Activated CD4-positive, alpha-beta memory T cell treated with anti-CD3 and anti-CD28 coated beads, Interleukin-2, amount 10 ng/mL, durations not matched to agents 7 days and 5 days (primary cell): ENCODE results near the gene CDCA5. TPM values are rescaled to one million over a fixed set of nuclear protein-coding genes. Genes with fewer than 3 reads are reported as not detected.

Experiments
- CTCF ChIA-PET: fragments of 350-600 bp; sonication (Branson Sonifier 250); formaldehyde crosslinking; loops from one replicate; lab custom pipeline; 2021; ENCODE audit warnings: antibody characterized with exemption, inconsistent platforms; lab: Charles Lee
- POLR2A ChIA-PET: fragments of 350-600 bp; sonication (Branson Sonifier 250); formaldehyde crosslinking; loops from one replicate; lab custom pipeline; 2021; ENCODE audit warnings: antibody characterized with exemption; lab: Charles Lee
- DNase-seq: peaks from one replicate; pipeline ENCODE4 v3.0.0-alpha.2; 2020
- H3K27ac Mint-ChIP-seq: one replicate; pipeline ENCODE4 v1.8.0; 2021; ENCODE audit warnings: mild to moderate bottlenecking, mixed read lengths
- H3K27me3 Mint-ChIP-seq: one replicate; pipeline ENCODE4 v1.8.0; 2021; ENCODE audit warnings: mixed read lengths
- H3K36me3 Mint-ChIP-seq: one replicate; pipeline ENCODE4 v1.8.0; 2021; ENCODE audit warnings: low read depth, mixed read lengths
- H3K4me1 Mint-ChIP-seq: one replicate; pipeline ENCODE4 v1.8.0; 2021; ENCODE audit warnings: mixed read lengths
- H3K4me3 Mint-ChIP-seq: one replicate; pipeline ENCODE4 v1.8.0; 2021; ENCODE audit warnings: mild to moderate bottlenecking, mixed read lengths
- H3K9me3 Mint-ChIP-seq: one replicate; pipeline ENCODE4 v1.8.0; 2021; ENCODE audit warnings: mixed read lengths
- total RNA-seq, 2 experiments: library from RNA; stranded (reverse); gene quantifications; one replicate each; pipeline ENCODE4 v1.2.3, GENCODE V29; 2021

CDCA5 gene
- total RNA-seq, 2 experiments from 2014 or later, result 98.2 to 104 TPM

DNA sequence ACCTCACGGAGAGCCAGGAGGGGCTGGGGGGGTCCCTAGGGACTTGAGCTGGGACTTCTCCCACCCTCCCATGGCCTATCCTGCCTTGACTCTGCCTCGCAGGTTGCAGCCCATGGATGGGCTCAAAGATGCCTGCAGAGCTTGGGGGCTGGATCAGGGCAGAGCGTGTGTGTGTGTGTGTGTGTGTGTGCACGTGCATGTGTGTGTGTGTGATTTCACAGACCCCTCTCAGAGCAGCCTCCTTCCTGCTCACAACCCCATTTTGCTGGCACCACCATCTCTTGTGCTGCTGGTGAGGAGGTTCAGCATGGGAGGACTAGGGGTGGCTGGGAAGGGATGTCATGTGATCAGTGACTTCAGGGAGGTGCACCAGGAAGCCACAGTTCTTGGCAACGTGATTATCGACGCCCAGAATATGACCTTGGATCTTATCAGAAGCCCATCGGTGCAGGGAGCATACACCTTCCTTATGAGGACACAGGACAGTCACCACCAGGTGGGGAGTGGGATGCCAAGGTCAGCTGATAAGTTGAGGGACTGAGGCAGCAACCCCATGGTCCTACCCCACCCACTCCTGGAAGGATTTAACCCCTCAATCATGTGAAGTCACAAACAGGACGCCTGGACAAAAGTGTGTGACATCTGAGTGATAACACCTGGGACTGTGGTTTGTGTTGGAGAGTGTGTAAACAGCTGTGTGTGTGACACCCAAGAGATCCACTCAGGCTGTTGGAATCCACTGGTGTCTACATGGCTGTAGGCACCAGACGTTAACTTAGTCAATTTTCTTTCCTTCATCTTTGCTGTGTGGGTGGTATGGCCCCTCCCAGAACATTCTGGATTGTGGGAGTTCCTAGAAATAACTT, 23.6 kb downstream of the CDCA5 start:
- ChIA-PET CTCF (no interaction called here), POLR2A (interaction anchor here (0.7 kb wide), 1 partner anchor 17 kb away, joined by 3 read pairs; no protein-coding TSS in a partner anchor)
- H3K27me3 Mint-ChIP-seq, result no peaks in the 10 kb centered on the region
- H3K27ac Mint-ChIP-seq, result no peak overlapping the region
- no peak overlapping the region for H3K4me3 Mint-ChIP-seq
- DNase-seq, result no peak
- H3K9me3 Mint-ChIP-seq, result no peaks in the 10 kb centered on the region
- peaks cover 15% of the 10 kb centered on the region for H3K4me1 Mint-ChIP-seq
- no peaks in the 10 kb centered on the region for H3K36me3 Mint-ChIP-seq

DNA sequence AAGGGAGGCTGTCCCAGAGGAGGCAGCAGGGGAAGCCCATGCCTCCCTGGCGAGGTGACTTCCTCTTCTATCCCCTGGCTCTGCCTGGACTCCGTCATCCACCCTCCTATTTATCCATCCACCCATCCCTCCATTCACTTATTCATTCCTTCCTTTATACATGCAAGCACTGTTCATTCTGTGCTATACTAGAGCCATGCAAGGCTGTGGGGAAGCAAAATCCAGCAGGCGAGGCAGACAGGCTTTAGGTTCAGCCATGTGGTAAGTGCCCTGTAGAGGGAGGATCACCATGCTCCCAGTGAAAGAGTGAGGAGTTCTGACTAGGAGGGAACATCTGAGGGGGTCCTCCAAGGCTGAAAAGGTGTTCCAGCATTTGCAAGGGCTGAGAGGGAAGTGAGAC, 24.3 kb downstream of the CDCA5 start:
- Mint-ChIP-seq H3K27me3 (no peaks in the 10 kb centered on the region), H3K36me3 (no peaks in the 10 kb centered on the region), H3K4me3 (no peak overlapping the region), H3K27ac (no peak overlapping the region), H3K4me1 (peaks cover 15% of the 10 kb centered on the region), H3K9me3 (no peaks in the 10 kb centered on the region)
- ChIA-PET CTCF (interaction anchor here (1.4 kb wide), 1 partner anchor 215 kb away, joined by 3 read pairs; the partner anchor contains the start of gene CDC42BPG), POLR2A (interaction anchor here (0.7 to 1.1 kb wide), 2 partner anchors 17 to 23 kb away, joined by 3 read pairs; no protein-coding TSS in a partner anchor)
- no peak for DNase-seq

DNA sequence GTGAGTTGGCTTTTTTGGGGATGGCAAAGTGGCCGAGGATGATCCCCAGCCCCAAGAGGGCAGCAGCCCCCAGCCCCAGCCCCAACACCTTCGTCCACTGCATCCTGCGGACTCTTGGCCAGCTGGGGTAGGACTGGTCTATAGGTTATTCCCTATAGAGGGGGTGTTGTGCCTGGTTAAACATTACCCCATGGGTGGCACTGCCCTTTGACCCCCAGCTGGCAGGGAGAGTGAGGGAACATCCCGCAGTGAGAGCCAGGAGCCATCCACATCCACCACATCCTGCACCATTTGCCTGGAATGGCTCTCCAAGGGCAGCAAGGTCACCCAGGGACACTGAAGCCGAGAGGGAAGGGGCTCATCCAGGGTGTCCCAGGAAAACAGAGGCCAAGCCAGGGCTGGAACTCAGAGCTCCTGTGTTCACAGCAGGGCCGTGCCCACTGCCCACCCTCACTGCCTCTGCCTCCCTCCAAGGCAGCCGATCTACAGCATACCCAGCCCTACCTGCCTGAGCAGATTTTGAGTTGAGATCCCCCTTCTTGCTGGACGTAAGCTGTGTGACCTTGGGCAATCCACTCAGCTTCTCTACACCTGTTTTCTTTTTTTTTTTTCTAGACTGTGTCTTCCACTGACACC, 25.3 kb downstream of the CDCA5 start, which contains the start of gene NAALADL1:
TSS of gene NAALADL1 (minus strand) at position 135 of the 636 bp plus-strand sequence. CDS start at position 103, 32 bp downstream.
- H3K9me3 Mint-ChIP-seq, result no peaks in the 10 kb centered on the region
- ChIA-PET CTCF (interaction anchor here (1.4 kb wide), 1 partner anchor 214 kb away, joined by 3 read pairs; the partner anchor contains the start of gene CDC42BPG), POLR2A (interaction anchor here (1.1 kb wide), 1 partner anchor 23 kb away, joined by 3 read pairs; no protein-coding TSS in a partner anchor)
- H3K4me1 Mint-ChIP-seq, result peaks cover 23% of the 10 kb centered on the region
- H3K36me3 Mint-ChIP-seq, result no peaks in the 10 kb centered on the region
- no peak within 1 kb of the TSS for H3K4me3 Mint-ChIP-seq
- H3K27ac Mint-ChIP-seq, result no peak within 1 kb of the TSS
- H3K27me3 Mint-ChIP-seq, result no peaks in the 10 kb centered on the region
- no peak for DNase-seq

DNA sequence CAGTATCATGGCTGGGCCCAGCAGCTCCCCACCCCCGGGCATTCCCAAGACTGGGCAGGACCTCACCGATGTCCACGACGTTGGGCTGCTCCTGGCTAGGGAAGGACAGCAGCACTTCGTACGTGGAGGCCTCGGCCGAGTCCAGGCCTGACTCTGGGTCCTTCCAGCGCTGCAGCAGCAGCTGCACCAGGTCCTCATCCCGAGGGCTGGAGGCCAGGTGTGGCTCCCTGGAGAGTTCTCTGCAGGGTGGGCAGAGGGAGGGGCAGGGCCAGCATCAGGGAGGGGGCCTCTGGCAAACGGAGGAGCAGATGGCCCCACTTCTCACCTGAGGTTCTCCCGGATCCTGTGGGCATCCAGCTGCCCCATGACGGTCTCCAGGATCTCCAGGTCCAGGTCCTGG, 25.8 kb downstream of the CDCA5 start:
- Mint-ChIP-seq H3K36me3 (no peaks in the 10 kb centered on the region), H3K27me3 (no peaks in the 10 kb centered on the region), H3K4me3 (no peak overlapping the region), H3K4me1 (peaks cover 27% of the 10 kb centered on the region), H3K9me3 (no peaks in the 10 kb centered on the region), H3K27ac (no peak overlapping the region)
- ChIA-PET CTCF (no interaction called here), POLR2A (no interaction called here)
- DNase-seq, result no peak

DNA sequence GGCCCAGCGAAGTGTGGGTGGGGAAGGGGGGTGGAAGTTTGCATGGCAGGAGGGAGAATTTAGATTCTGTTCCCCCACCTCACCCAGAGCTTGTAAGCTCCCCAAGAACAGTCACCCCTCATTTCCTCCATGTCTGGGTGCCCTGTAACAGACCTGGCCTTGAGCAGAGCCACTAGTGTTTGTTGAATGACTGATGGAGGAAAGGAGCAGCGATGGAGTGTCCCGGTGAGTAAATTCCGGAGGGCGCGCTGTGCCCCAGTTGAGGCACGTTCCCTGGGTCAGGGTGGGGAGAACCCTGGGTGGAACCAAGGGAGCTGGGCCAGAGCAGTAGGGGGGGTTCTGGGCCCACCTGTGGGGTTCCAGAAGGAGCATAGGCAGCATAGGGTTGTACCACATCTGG, 26.3 kb downstream of the CDCA5 start:
- Mint-ChIP-seq H3K4me3 (no peak overlapping the region), H3K27ac (no peak overlapping the region), H3K4me1 (peaks cover 29% of the 10 kb centered on the region), H3K36me3 (no peaks in the 10 kb centered on the region), H3K27me3 (no peaks in the 10 kb centered on the region), H3K9me3 (no peaks in the 10 kb centered on the region)
- ChIA-PET POLR2A (no interaction called here), CTCF (no interaction called here)
- no peak for DNase-seq

DNA sequence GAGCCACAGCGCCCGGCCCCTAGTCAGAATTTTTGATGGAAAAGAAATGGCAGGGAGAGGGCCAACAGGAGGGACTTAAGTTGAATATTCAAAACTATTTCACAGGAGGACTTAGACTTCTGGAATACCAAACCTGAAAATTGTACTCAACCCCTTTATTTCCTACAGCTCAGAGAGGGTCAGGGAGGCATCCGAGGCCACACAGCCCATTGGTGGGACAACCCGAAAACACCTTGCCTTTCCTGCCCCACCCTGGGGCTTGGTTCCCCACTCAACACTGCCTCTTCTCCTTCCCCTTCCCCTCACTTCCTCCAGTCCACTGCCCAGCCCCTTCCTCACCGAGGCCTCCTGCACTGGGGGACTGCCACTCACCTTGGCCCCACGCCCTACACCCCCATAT, 26.8 kb downstream of the CDCA5 start:
- Mint-ChIP-seq H3K36me3 (no peaks in the 10 kb centered on the region), H3K4me3 (no peak overlapping the region), H3K4me1 (peaks cover 29% of the 10 kb centered on the region), H3K27me3 (no peaks in the 10 kb centered on the region), H3K27ac (no peak overlapping the region), H3K9me3 (no peaks in the 10 kb centered on the region)
- no peak for DNase-seq
- POLR2A ChIA-PET, result no interaction called here
- CTCF ChIA-PET, result no interaction called here

DNA sequence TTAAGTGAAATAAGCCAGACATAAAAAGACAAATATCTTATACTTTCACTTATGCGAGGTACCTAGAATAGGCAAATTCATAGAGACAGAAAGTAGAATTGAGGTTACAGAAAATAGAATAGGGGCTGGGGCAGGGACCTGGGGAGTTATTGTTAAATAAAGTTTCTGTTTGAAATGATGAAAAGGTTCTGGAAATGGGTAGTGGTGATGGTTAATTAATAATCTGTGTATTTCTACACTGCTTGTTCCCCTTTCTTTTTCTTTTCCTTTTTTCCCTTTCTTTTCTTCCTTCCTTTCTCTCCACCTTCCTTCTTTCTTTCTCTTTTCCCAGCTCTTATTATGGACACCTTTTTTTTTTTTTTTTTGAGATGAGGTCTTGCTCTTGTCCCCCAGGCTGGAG, 28.3 kb downstream of the CDCA5 start:
- Mint-ChIP-seq H3K9me3 (no peaks in the 10 kb centered on the region), H3K4me1 (peaks cover 28% of the 10 kb centered on the region), H3K4me3 (no peak overlapping the region), H3K27ac (no peak overlapping the region), H3K36me3 (no peaks in the 10 kb centered on the region), H3K27me3 (no peaks in the 10 kb centered on the region)
- CTCF ChIA-PET, result no interaction called here
- DNase-seq, result no peak
- POLR2A ChIA-PET, result no interaction called here

DNA sequence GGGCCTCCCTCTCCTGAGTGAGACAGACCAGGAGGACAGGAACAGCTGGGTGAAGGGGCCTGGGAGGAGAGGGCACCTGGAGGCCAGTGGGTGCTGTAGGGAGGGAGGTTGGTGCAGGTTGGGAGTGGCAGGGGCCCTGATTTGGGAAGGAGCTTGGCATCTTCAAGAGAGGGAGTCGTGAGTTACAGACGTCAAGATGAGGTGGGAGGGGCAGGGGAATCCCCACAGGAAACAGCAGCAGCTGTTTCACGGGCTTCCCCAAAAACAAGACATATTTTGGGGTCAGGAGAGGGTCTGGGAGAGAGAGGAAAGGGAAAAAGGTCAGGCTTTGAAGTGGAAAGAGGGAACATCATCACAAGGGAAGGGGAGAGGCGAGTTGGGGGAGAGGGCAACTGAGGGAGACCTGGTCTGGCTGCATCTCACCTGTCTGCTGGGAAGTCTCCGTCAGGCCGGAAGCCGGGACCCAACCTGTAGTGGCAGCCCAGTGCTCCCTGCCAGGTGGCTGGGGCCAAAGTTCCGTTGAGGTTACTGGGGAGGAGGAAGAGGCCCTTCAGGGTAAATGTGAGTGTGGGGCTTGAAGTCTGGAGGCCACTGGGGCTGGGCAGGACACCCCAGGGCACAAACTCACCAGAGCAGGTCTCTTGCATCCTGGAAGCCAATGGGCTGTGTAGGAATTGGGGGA, 29.9 kb downstream of the CDCA5 start:
- Mint-ChIP-seq H3K4me1 (peaks cover 19% of the 10 kb centered on the region), H3K9me3 (no peaks in the 10 kb centered on the region), H3K27me3 (no peaks in the 10 kb centered on the region), H3K36me3 (no peaks in the 10 kb centered on the region), H3K4me3 (no peak overlapping the region), H3K27ac (peak overlapping the region; percentile 59)
- ChIA-PET POLR2A (interaction anchor here (1.0 to 1.2 kb wide), 2 partner anchors 13 to 29 kb away, joined by 3 to 4 read pairs; partner anchors contain the start of gene SAC3D1), CTCF (no interaction called here)
- DNase-seq, result no peak

DNA sequence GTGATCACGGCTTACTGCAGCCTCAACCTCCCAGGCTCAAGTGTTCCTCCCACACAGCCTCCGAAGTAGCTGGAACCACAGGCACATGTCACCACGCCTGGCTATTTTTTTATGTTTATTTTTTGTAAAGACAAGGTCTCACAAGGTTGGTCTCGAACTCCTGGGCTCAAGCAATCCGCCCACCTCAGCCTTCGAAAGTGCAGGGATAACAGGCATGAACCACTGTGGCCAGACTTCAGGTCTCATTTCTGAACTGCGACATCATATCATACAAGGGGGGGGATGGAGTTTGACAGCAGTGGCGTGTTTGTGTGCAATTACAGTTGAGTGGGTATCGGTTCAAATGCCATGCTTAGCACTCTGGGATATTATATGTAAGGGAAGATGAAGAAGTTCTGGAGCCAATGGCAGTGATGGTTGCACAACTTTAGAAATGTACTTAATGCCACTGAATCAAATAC, 32.4 kb downstream of the CDCA5 start:
- H3K9me3 Mint-ChIP-seq, result no peaks in the 10 kb centered on the region
- peaks cover 35% of the 10 kb centered on the region for H3K4me1 Mint-ChIP-seq
- peaks cover 4% of the 10 kb centered on the region for H3K36me3 Mint-ChIP-seq
- ChIA-PET CTCF (no interaction called here), POLR2A (no interaction called here)
- no peaks in the 10 kb centered on the region for H3K27me3 Mint-ChIP-seq
- DNase-seq, result no peak
- no peak overlapping the region for H3K4me3 Mint-ChIP-seq
- H3K27ac Mint-ChIP-seq, result no peak overlapping the region

DNA sequence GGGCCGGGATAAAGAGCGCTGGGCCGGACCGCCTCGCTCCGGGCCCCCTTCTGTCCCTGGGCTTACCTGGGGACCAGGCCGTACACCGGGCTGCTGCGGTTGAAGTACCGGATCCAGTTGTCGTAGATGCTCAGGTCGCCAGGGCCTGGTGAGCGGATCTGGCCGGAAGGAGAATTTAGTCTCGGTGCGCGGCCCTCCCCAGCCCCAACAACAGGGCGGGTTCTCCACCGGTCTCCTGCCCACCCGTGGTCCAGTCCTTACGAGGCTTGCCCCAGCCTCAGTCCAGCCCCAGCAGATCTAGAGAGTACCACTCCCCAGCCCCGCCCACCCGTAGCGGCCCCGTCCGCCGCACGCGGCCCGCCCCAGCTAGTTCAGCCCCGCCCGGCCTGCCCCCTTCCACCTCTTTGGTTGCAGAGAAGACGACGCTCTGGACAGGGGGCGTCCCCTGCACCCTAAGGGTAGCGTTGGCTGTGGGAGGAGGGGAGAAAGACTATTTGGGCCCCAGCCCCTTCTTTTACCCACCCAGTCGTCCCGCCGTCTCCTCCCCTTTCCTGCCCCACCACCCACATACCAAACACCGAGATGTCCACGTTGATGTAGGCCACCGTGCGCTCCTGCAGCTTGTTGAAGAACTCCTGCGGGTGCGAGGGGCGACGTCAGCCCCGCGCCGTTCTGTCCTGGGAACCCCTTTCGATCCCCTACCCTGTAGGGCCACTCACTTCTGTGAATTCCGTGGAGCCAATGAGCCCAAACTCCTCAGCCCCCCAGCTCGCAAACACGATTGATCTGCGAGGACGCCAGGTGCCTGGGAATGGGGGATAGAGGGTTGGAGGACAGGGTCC, 36.0 kb downstream of the CDCA5 start:
- no peaks in the 10 kb centered on the region for H3K9me3 Mint-ChIP-seq
- DNase-seq, result peak; percentile 28
- peak overlapping the region; percentile 77 for H3K4me3 Mint-ChIP-seq
- H3K4me1 Mint-ChIP-seq, result peaks cover 44% of the 10 kb centered on the region
- H3K36me3 Mint-ChIP-seq, result peaks cover 22% of the 10 kb centered on the region
- ChIA-PET CTCF (interaction anchor here (1.5 kb wide), 1 partner anchor 20 kb away, joined by 3 read pairs; no protein-coding TSS in a partner anchor), POLR2A (interaction anchor here (1.1 to 1.8 kb wide), 3 partner anchors 30 to 35 kb away, joined by 3 to 5 read pairs (median 4); partner anchors contain the start of gene ARL2)
- H3K27me3 Mint-ChIP-seq, result no peaks in the 10 kb centered on the region
- peak overlapping the region; percentile 69 for H3K27ac Mint-ChIP-seq

DNA sequence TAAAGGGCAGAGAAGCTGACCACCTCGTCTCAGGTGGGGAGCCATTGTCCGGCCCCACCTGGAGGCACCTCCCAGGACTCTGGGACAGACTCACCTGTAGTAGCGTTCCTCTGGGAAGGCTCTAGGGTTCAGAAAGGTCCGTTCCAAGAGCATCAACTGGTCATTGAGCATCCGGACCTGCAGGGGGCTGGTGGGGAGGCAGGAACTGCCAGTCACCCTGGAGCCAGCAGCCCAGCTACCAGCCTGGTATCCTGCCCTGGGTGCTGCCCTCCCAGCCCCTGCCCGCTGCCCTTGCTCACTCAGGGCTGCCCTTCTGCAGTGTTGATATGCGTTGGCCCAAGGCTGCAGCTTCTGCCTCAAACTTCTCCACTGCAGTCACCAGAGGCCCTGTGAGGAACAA, 38.1 kb downstream of the CDCA5 start:
- H3K27me3 Mint-ChIP-seq, result no peaks in the 10 kb centered on the region
- H3K36me3 Mint-ChIP-seq, result peaks cover 28% of the 10 kb centered on the region
- peaks cover 50% of the 10 kb centered on the region for H3K4me1 Mint-ChIP-seq
- POLR2A ChIA-PET, result interaction anchor here (0.9 to 1.4 kb wide), 3 partner anchors 17 to 38 kb away, joined by 3 to 4 read pairs (median 4); partner anchors contain the start of gene ARL2
- H3K4me3 Mint-ChIP-seq, result no peak overlapping the region
- H3K9me3 Mint-ChIP-seq, result no peaks in the 10 kb centered on the region
- no peak for DNase-seq
- CTCF ChIA-PET, result interaction anchor here (1.2 kb wide), 1 partner anchor 31 kb away, joined by 3 read pairs; the partner anchor contains the start of gene ARL2
- peak overlapping the region; percentile 26 for H3K27ac Mint-ChIP-seq

DNA sequence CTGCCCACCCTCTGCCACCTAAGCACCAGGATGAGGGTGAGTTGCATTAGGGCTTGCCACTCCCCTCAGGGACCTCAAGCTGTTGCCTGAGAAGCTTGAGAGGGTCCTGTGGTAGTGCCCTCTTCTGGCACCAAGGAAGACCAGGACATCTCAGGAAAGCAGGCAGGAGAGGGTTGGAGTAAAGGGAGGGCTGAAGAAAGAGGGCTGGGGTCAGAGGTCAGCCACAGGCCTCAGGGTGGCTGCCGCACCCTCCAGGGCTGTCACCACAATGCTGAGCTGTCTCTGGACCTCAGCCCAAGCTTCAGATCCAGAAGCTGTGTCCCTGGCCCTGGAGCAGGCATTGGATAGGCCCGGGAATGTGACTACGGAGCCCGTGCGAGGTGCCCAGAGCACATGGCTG, 38.8 kb downstream of the CDCA5 start:
- ChIA-PET POLR2A (interaction anchor here (0.9 to 1.4 kb wide), 3 partner anchors 16 to 38 kb away, joined by 3 to 4 read pairs (median 4); partner anchors contain the start of gene ARL2), CTCF (no interaction called here)
- Mint-ChIP-seq H3K4me3 (no peak overlapping the region), H3K4me1 (peaks cover 53% of the 10 kb centered on the region), H3K9me3 (no peaks in the 10 kb centered on the region), H3K36me3 (peaks cover 28% of the 10 kb centered on the region), H3K27me3 (no peaks in the 10 kb centered on the region), H3K27ac (no peak overlapping the region)
- DNase-seq, result no peak
